NB4 (cell line): ENCODE measurements around the gene PDSS1.

Experiments
- MAX ChIP-seq: IDR thresholded peaks from 2 replicates; pipeline ENCODE4 v1.6.1; 2011; ENCODE audit warnings: low read depth, low read length
- POLR2A ChIP-seq: IDR thresholded peaks from 2 replicates; pipeline ENCODE4 v1.6.1; 2011; ENCODE audit warnings: mild to moderate bottlenecking; ENCODE audit not compliant: insufficient read length; ENCODE audit errors: extremely low read depth

GRCh38 chr10:26765549-26765948, 68.0 kb downstream of the PDSS1 start:
- TF ChIP-seq POLR2A (no peak), MAX (no peak)
